Measurements from ENCODE around the gene SEMA4D.

DNA sequence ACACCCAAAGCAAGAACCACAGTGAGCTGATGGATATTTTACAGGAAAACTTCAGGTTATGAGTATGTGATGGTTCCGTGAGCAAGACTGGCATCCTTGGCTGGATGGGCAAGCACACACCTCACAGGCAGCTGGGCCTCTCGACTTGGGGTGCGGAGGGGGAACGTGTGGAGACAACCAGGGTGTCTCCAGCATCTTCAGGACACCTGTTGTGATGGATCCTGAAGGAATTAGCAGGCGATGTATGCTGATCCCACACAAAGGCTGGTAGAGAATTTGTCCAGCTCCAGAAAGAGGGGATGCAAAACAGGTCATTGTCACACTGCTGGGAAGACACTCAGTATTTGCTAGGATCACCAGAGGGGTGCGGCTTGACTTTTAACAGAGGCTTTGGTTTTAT is 136.9 kb downstream of the SEMA4D start:
- TF ChIP-seq POLR2A (IDR thresholded peaks at IDR 0.05; ENCODE audit: low read length) (no peak), GATA1 (IDR thresholded peaks at IDR 0.05; ENCODE audit: low read depth, low read length) (no peak)

Data from erythroblast (primary cell).